Loucy (cell line): ENCODE results near the gene NEURL4.
"Not testable (repeated sequence)": the region's sequence is repeated elsewhere in the genome, so short reads cannot be mapped to it uniquely, and the experiment has no call there.

Source experiments
- H2AFZ ChIP-seq: fragments of 200-600 bp; sonication (generic); 2 replicates; pipeline ENCODE4 v1.6.0; 2016; ENCODE audit warnings: antibody characterized with exemption, mild to moderate bottlenecking, low read length, moderate library complexity
- H3F3A ChIP-seq: fragments of 200-600 bp; 2 replicates; pipeline ENCODE4 v1.6.0; 2016; ENCODE audit warnings: antibody characterized with exemption, low read depth, mild to moderate bottlenecking
- H3K27me3 ChIP-seq: fragments of 200-600 bp; sonication (generic); 2 replicates; pipeline ENCODE4 v1.6.1; 2014; ENCODE audit warnings: low read length, mild to moderate bottlenecking; ENCODE audit not compliant: insufficient read depth, poor library complexity, severe bottlenecking
- H3K36me3 ChIP-seq: fragments of 200-600 bp; sonication (generic); 2 replicates; pipeline ENCODE4 v1.6.1; 2016; ENCODE audit warnings: low read length; ENCODE audit not compliant: insufficient read depth
- H3K4me1 ChIP-seq: fragments of 200-600 bp; sonication (generic); 2 replicates; pipeline ENCODE4 v1.5.1; 2014; ENCODE audit warnings: low read length, mild to moderate bottlenecking; ENCODE audit not compliant: insufficient read depth, poor library complexity, severe bottlenecking
- H3K4me2 ChIP-seq: fragments of 200-600 bp; sonication (generic); 2 replicates; pipeline ENCODE4 v1.6.0; 2014; ENCODE audit warnings: antibody characterized with exemption, low read length, low read depth, mild to moderate bottlenecking; ENCODE audit not compliant: poor library complexity, severe bottlenecking
- H3K4me3 ChIP-seq: fragments of 200-600 bp; sonication (generic); 2 replicates; pipeline ENCODE4 v1.5.1; 2014; ENCODE audit warnings: low read length, mild to moderate bottlenecking, mixed read lengths; ENCODE audit not compliant: poor library complexity, severe bottlenecking
- H3K79me2 ChIP-seq: fragments of 200-600 bp; sonication (generic); 2 replicates; pipeline ENCODE4 v1.6.1; 2014; ENCODE audit warnings: low read length; ENCODE audit not compliant: insufficient read depth
- H3K9ac ChIP-seq: fragments of 200-600 bp; sonication (generic); 2 replicates; pipeline ENCODE4 v1.6.0; 2014; ENCODE audit warnings: mild to moderate bottlenecking, low read depth, low read length, moderate library complexity; ENCODE audit not compliant: poor library complexity, severe bottlenecking
- H3K9me2 ChIP-seq: fragments of 200-600 bp; sonication (generic); replicated peaks from 2 replicates; pipeline ENCODE4 v1.6.1; 2016; ENCODE audit warnings: low read depth, low read length, mixed read lengths
- H3K9me3 ChIP-seq: fragments of 200-600 bp; sonication (generic); 2 replicates; pipeline ENCODE4 v1.6.1; 2014; ENCODE audit warnings: mild to moderate bottlenecking, antibody characterized with exemption, low read length, low read depth; ENCODE audit not compliant: insufficient read depth
- H4K20me1 ChIP-seq: fragments of 200-600 bp; sonication (generic); 2 replicates; pipeline ENCODE4 v1.6.0; 2014; ENCODE audit warnings: antibody characterized with exemption, low read length, mild to moderate bottlenecking; ENCODE audit not compliant: insufficient read depth, poor library complexity, severe bottlenecking
- EZH2phosphoT487 ChIP-seq: fragments of 200-600 bp; IDR thresholded peaks from 2 replicates; pipeline ENCODE4 v1.6.1; 2018; ENCODE audit warnings: antibody characterized with exemption, mild to moderate bottlenecking, moderate library complexity, borderline replicate concordance
- TF ChIP-seq, protein P1 (sequence below): fragments of 200-600 bp; sonication (generic); conservative IDR thresholded peaks from 2 replicates; pipeline ENCODE4 v1.5.1; 2014; ENCODE audit warnings: mild to moderate bottlenecking, antibody characterized with exemption, low read length

The NEURL4 gene

DNA sequence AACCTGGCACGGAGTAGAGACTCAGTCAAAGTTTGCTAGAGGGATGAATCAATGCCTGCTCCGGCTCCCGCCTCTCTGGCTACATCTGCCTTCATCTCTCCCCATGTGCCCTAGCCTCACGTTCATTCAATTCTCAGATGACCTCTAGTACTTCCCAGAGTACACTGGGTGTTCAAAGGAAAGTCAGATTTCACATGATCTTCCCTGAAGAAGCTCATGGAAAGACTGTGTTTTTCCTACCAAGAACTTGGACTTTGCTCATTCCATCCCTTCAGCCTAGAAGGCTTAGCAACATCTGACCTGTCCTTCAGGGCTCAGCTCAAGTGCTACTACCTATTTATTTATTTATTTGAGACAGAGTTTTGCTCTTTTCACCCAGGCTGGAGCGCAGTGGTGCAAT is 40.7 kb upstream of the NEURL4 start:
- Histone ChIP-seq H2AFZ (no peak overlapping the region), H3K9me3 (no peaks in the 10 kb centered on the region), H3K36me3 (no peaks in the 10 kb centered on the region), H3K4me2 (no peak overlapping the region), H3K79me2 (no peaks in the 10 kb centered on the region), H3K27me3 (no peaks in the 10 kb centered on the region), H3K9ac (no peak overlapping the region), H3K4me1 (no peaks in the 10 kb centered on the region), H4K20me1 (no peaks in the 10 kb centered on the region), H3K4me3 (no peak overlapping the region), H3F3A (no peaks in the 10 kb centered on the region), H3K9me2 (no peaks in the 10 kb centered on the region)
- no peak for TF ChIP-seq EZH2phosphoT487
- TF ChIP-seq, protein P1, sequence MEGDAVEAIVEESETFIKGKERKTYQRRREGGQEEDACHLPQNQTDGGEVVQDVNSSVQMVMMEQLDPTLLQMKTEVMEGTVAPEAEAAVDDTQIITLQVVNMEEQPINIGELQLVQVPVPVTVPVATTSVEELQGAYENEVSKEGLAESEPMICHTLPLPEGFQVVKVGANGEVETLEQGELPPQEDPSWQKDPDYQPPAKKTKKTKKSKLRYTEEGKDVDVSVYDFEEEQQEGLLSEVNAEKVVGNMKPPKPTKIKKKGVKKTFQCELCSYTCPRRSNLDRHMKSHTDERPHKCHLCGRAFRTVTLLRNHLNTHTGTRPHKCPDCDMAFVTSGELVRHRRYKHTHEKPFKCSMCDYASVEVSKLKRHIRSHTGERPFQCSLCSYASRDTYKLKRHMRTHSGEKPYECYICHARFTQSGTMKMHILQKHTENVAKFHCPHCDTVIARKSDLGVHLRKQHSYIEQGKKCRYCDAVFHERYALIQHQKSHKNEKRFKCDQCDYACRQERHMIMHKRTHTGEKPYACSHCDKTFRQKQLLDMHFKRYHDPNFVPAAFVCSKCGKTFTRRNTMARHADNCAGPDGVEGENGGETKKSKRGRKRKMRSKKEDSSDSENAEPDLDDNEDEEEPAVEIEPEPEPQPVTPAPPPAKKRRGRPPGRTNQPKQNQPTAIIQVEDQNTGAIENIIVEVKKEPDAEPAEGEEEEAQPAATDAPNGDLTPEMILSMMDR, result no peak

DNA sequence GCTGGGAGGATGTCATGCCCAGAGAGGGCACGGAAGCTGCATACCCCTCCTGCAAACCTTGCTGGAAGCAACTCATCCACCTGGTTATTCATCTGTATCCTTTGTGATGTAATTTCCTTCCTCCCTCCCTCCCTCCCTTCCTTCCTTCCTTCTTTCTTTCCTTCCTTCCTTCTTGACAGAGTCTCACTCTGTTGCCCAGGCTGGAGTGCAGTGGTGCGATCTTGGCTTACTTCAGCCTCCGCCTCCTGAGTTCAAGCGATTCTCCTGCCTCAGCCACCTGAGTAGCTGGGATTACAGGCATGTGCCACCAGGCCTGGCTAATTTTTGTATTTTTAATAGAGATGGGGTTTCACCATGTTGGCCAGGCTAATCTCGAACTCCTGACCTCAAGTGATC is 39.5 kb upstream of the NEURL4 start:
- H3K36me3 ChIP-seq, H3F3A ChIP-seq, H3K4me1 ChIP-seq, H3K79me2 ChIP-seq, H3K9me2 ChIP-seq, H3K9ac ChIP-seq, H3K9me3 ChIP-seq, H2AFZ ChIP-seq, H4K20me1 ChIP-seq, H3K4me2 ChIP-seq, H3K27me3 ChIP-seq, H3K4me3 ChIP-seq: not testable (repeated sequence)

DNA sequence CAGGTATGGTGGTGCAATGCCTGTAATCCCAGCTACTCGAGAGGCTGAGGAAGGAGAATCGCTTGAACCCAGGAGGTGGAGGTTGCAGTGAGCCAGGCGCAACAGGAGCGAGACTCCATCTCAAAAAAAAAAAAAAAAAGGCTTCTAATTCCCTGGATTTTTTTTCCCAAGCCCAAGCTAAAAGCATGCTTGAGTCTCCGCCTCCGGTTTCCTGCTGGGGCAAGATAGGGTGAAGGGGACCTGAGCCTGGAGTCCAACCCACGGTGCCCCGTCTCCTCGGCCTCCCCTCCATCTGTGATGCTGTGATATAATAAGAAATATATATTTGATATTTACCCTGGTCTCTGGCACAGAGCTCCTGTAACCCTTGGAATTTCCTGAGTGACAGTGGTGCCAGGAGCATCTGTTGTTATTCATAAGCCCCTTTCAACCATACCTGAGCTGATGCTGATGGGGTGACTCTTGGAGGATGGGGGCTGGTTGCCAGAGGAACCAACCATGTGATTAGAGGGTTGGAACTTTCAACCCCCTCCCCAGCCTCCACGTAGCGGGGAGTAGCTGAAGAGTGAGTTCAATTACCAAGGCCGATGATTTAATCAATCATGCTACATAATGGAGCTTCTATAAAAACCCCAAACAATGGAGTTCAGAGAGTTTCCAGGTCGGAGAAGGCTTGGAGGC is 38.9 kb upstream of the NEURL4 start:
- no peaks in the 10 kb centered on the region for H3K79me2 ChIP-seq
- no peaks in the 10 kb centered on the region for H3K27me3 ChIP-seq
- no peaks in the 10 kb centered on the region for H3K9me3 ChIP-seq
- H3K4me1 ChIP-seq, result no peaks in the 10 kb centered on the region
- H4K20me1 ChIP-seq, result no peaks in the 10 kb centered on the region
- no peak overlapping the region for H3K9ac ChIP-seq
- H3F3A ChIP-seq, result no peaks in the 10 kb centered on the region
- TF ChIP-seq EZH2phosphoT487, result no peak
- TF ChIP-seq, protein P1, result no peak
- no peak overlapping the region for H3K4me3 ChIP-seq
- H3K4me2 ChIP-seq, result no peak overlapping the region
- no peak overlapping the region for H2AFZ ChIP-seq
- no peaks in the 10 kb centered on the region for H3K36me3 ChIP-seq
- H3K9me2 ChIP-seq, result no peaks in the 10 kb centered on the region

DNA sequence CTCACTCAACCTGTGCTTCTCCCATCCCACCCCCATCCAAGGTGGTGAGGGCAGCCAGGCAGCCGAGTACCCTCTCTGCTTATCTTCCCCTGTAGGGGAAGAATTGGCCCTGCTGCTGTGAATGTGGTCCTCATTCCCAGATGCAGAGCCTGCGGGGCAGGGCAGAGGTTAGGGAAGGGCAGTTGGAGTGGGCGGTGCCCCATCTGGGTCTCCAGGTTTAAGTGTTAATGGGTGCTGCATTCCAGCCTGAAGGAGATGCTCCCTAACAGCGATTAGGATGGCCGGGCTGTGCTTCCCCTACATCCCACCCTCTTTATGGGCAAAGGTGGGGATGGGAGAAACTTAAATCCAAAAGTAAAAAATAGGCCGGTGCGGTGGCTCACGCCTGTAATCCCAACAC is 37.9 kb upstream of the NEURL4 start:
- H3K4me3 ChIP-seq, result no peak overlapping the region
- H3F3A ChIP-seq, result no peaks in the 10 kb centered on the region
- no peak for TF ChIP-seq EZH2phosphoT487
- TF ChIP-seq, protein P1, result no peak
- no peak overlapping the region for H3K9ac ChIP-seq
- no peak overlapping the region for H2AFZ ChIP-seq
- no peaks in the 10 kb centered on the region for H3K9me2 ChIP-seq
- no peaks in the 10 kb centered on the region for H3K27me3 ChIP-seq
- no peaks in the 10 kb centered on the region for H3K4me1 ChIP-seq
- H3K9me3 ChIP-seq, result no peaks in the 10 kb centered on the region
- H3K4me2 ChIP-seq, result no peak overlapping the region
- no peaks in the 10 kb centered on the region for H3K79me2 ChIP-seq
- H3K36me3 ChIP-seq, result no peaks in the 10 kb centered on the region
- no peaks in the 10 kb centered on the region for H4K20me1 ChIP-seq

DNA sequence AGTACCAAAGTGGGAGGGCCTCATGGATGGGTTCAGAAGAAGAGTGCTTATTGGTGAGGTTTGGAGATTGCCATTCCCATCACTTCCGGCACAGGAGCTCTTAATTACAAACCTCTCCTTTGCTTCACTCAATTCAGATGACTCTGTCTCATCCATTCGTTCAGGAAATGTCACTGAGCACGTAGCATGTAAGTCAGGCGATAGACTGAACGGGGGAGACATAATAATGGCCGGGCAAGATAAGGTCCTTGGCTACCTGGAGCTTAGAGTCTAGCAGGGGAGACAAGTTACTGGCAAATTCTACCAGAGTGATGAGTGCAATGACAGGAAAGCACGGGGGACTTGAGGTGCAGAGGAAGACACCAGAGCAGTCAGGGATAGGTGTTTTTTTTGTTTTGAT is 36.8 kb upstream of the NEURL4 start:
- not testable (repeated sequence) for H3K27me3 ChIP-seq, H3K9me2 ChIP-seq, H3K79me2 ChIP-seq, H4K20me1 ChIP-seq, H3K9me3 ChIP-seq, H3F3A ChIP-seq, H3K4me2 ChIP-seq, H3K36me3 ChIP-seq, H2AFZ ChIP-seq, H3K4me3 ChIP-seq, H3K4me1 ChIP-seq, H3K9ac ChIP-seq
